Measurements from ENCODE around the gene EHD2. TPM values are rescaled to one million over a fixed set of nuclear protein-coding genes. Genes with fewer than 3 reads are reported as not detected.

EHD2 gene
- total and polyA plus RNA-seq, 2 of the 13 experiments (the other 11 are each of a cell fraction or from before 2014, with no cell fraction given), result 0.09 to 0.28 TPM

DNA sequence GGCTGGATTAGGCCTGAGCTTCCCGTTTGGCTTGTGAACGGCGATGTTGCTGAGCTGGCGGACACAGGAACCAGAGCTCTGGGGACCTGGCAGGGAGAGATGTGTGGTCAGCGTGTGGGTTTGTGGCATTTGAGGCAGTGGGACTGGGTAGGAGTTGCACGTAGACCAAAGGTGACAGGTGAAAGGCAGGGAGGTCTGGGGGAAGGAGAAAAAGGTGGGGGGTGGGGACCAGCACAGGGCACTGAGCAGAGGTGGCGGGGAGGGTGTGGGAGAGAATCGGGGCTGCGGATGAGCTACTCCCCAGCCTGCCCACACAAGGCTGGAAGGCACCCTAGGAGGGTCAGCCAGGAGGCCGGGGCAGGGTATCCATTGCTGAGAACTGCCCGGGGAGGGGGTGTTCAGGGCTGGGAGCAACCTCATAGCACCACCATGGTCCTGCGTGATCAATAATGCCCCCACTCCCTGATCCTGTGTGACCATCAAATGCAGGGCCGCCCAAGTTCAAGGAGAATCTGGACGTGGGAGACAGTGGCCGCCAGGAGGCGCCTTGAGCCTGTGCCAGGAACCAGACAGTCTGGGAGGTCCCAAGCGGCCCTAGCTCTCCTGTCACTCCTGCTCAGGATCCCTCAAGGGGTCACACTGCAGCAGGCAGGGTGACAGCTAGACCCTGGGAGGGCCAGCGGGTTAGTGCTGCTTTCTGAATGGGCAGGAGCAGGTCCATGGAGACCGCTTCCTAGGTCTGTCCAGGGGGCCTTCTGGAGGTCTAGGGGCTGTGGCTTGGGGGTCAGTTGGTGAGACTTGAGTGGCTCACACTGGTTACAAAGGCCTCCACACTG is 52.5 kb downstream of the EHD2 start (continued):
- TF ChIP-seq HNF1A (IDR thresholded peaks at IDR 0.05; ENCODE audit: low read depth) (no peak), HNF1A (CRISPR knock-in tag; IDR thresholded peaks at IDR 0.05; ENCODE audit: borderline replicate concordance) (peak; percentile 16; the same call in 1 of the 2 replicates), ZBTB38 (CRISPR knock-in tag; IDR thresholded peaks at IDR 0.05) (0 out of 2 replicates have a peak, but pooled peaks have one; percentile 35), GABPB1 (CRISPR knock-in tag; IDR thresholded peaks at IDR 0.05) (peak; percentile 28; the same call in 1 of the 2 replicates), SATB2 (CRISPR knock-in tag; IDR thresholded peaks at IDR 0.05) (no peak), ZNF572 (CRISPR knock-in tag; IDR thresholded peaks at IDR 0.05) (0 out of 2 replicates have a peak, but pooled peaks have one; percentile 60), PRDM10 (CRISPR knock-in tag; IDR thresholded peaks at IDR 0.05; ENCODE audit: low read depth) (0 out of 2 replicates have a peak, but pooled peaks have one; percentile 20)
- TF ChIP-seq, protein P1, sequence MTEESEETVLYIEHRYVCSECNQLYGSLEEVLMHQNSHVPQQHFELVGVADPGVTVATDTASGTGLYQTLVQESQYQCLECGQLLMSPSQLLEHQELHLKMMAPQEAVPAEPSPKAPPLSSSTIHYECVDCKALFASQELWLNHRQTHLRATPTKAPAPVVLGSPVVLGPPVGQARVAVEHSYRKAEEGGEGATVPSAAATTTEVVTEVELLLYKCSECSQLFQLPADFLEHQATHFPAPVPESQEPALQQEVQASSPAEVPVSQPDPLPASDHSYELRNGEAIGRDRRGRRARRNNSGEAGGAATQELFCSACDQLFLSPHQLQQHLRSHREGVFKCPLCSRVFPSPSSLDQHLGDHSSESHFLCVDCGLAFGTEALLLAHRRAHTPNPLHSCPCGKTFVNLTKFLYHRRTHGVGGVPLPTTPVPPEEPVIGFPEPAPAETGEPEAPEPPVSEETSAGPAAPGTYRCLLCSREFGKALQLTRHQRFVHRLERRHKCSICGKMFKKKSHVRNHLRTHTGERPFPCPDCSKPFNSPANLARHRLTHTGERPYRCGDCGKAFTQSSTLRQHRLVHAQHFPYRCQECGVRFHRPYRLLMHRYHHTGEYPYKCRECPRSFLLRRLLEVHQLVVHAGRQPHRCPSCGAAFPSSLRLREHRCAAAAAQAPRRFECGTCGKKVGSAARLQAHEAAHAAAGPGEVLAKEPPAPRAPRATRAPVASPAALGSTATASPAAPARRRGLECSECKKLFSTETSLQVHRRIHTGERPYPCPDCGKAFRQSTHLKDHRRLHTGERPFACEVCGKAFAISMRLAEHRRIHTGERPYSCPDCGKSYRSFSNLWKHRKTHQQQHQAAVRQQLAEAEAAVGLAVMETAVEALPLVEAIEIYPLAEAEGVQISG (CRISPR knock-in tag; IDR thresholded peaks at IDR 0.05), result 0 out of 2 replicates have a peak, but pooled peaks have one; percentile 23
- TF ChIP-seq, protein P2, sequence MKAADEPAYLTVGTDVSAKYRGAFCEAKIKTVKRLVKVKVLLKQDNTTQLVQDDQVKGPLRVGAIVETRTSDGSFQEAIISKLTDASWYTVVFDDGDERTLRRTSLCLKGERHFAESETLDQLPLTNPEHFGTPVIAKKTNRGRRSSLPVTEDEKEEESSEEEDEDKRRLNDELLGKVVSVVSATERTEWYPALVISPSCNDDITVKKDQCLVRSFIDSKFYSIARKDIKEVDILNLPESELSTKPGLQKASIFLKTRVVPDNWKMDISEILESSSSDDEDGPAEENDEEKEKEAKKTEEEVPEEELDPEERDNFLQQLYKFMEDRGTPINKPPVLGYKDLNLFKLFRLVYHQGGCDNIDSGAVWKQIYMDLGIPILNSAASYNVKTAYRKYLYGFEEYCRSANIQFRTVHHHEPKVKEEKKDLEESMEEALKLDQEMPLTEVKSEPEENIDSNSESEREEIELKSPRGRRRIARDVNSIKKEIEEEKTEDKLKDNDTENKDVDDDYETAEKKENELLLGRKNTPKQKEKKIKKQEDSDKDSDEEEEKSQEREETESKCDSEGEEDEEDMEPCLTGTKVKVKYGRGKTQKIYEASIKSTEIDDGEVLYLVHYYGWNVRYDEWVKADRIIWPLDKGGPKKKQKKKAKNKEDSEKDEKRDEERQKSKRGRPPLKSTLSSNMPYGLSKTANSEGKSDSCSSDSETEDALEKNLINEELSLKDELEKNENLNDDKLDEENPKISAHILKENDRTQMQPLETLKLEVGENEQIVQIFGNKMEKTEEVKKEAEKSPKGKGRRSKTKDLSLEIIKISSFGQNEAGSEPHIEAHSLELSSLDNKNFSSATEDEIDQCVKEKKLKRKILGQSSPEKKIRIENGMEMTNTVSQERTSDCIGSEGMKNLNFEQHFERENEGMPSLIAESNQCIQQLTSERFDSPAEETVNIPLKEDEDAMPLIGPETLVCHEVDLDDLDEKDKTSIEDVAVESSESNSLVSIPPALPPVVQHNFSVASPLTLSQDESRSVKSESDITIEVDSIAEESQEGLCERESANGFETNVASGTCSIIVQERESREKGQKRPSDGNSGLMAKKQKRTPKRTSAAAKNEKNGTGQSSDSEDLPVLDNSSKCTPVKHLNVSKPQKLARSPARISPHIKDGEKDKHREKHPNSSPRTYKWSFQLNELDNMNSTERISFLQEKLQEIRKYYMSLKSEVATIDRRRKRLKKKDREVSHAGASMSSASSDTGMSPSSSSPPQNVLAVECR (CRISPR knock-in tag; IDR thresholded peaks at IDR 0.05; ENCODE audit: borderline replicate concordance), result no peak

Data from HepG2 (cell line).